K562 (cell line): Measurements from ENCODE around the gene IL12RB2. TPM values are rescaled to one million over a fixed set of nuclear protein-coding genes. Genes with fewer than 3 reads are reported as not detected.

Experiments
- ATAC-seq: fragments of 200-7000 bp; cut with Tn5 transposase; 3 replicates; pipeline ENCODE4 v1.9.1; 2020; ENCODE audit warnings: moderate library complexity
- BruUV-seq: library from RNA; stranded (reverse); fragments of 400-500 nt; replicated peaks from 2 replicates; lab custom pipeline; 2021; lab: Mats Ljungman, UMichigan
- CTCF ChIA-PET: fragments of 300-600 bp; formaldehyde crosslinking; extraction: SDS; loops from one replicate; lab custom pipeline; 2021; ENCODE audit warnings: low intra/inter-chr PET ratio; lab: Yijun Ruan, JAX
- POLR2A ChIA-PET: fragments of 300-600, 350-650 bp; sonication (Branson Sonifier 250); formaldehyde crosslinking; extraction: SDS; loops from one replicate; lab custom pipeline; 2021; ENCODE audit warnings: antibody characterized with exemption, inconsistent platforms; lab: Yijun Ruan, JAX
- DNase-seq, 4 experiments: peaks; one replicate each; pipeline versions ENCODE4 v3.0.0 to v3.0.0-alpha.2; 2011 to 2018; ENCODE audit warnings: low spot score in 3 of 4, mixed read lengths in 3 of 4; ENCODE audit errors: extremely low read depth in 1 of 4
- FAIRE-seq: peaks from 2 replicates; lab custom pipeline; 2011; peaks lifted over from hg19 to GRCh38; lab: Jason Lieb, UNC
- H2AFZ ChIP-seq: 2 replicates; pipeline ENCODE4 v1.6.0; 2011; ENCODE audit warnings: low read depth, low read length, control low read depth, inconsistent platforms
- H3K27ac ChIP-seq: fragments of 200-600 bp; 3 replicates; pipeline ENCODE4 v1.8.0; 2011; ENCODE audit warnings: low read depth, mild to moderate bottlenecking, control low read depth, inconsistent platforms, low read length, moderate library complexity, mixed read lengths; ENCODE audit errors: extremely low read depth
- H3K27me3 ChIP-seq, 2 experiments: fragments of 300-600 bp in 1 of 2; 2 replicates in 1 of 2; 3 replicates in 1 of 2; pipeline versions ENCODE4 v1.6.0 to v1.8.0; 2011; ENCODE audit warnings: inconsistent platforms in 2 of 2, low read length in 2 of 2, mild to moderate bottlenecking in 1 of 2, mixed read lengths in 1 of 2, moderate library complexity in 1 of 2; ENCODE audit not compliant: control insufficient read depth in 2 of 2, insufficient read depth in 2 of 2
- H3K36me3 ChIP-seq: fragments of 300-600 bp; 3 replicates; pipeline ENCODE4 v1.8.0; 2011; ENCODE audit warnings: mild to moderate bottlenecking, low read length, inconsistent platforms; ENCODE audit not compliant: control insufficient read depth, insufficient read depth
- H3K4me1 ChIP-seq, 2 experiments: fragments of 200-600 bp in 1 of 2; replicated peaks in 1 of 2; 2 replicates in 1 of 2; 3 replicates in 1 of 2; pipeline versions ENCODE4 v1.5.1 to v1.8.0; 2011; ENCODE audit warnings: inconsistent platforms in 2 of 2, low read length in 2 of 2, mild to moderate bottlenecking in 1 of 2, mixed read lengths in 1 of 2, moderate library complexity in 1 of 2; ENCODE audit not compliant: control insufficient read depth in 2 of 2, insufficient read depth in 2 of 2
- H3K4me2 ChIP-seq: 2 replicates; pipeline ENCODE4 v1.6.1; 2011; ENCODE audit warnings: low read length, control low read depth, inconsistent platforms, mixed read lengths; ENCODE audit not compliant: insufficient read depth
- H3K4me3 ChIP-seq: fragments of 200-600 bp; sonication (generic), shearing (Covaris generic); 2 replicates; pipeline ENCODE4 v1.5.1; 2016; ENCODE audit warnings: control low read depth, inconsistent platforms
- H3K79me2 ChIP-seq: fragments of 200-600 bp; 3 replicates; pipeline ENCODE4 v1.8.0; 2011; ENCODE audit warnings: low read length, inconsistent platforms; ENCODE audit not compliant: control insufficient read depth, insufficient read depth
- H3K9ac ChIP-seq, 2 experiments: 2 replicates each; pipeline versions ENCODE4 v1.6.0 to v1.6.1; 2011; ENCODE audit warnings: low read depth in 2 of 2, low read length in 2 of 2, control low read depth in 1 of 2, inconsistent platforms in 1 of 2, mild to moderate bottlenecking in 1 of 2, mixed read lengths in 1 of 2; ENCODE audit not compliant: insufficient read depth in 1 of 2
- H3K9me1 ChIP-seq: one replicate; pipeline ENCODE4 v1.6.0; 2011; ENCODE audit warnings: inconsistent platforms, mild to moderate bottlenecking, low read length, moderate library complexity; ENCODE audit not compliant: control insufficient read depth, insufficient read depth
- H3K9me3 ChIP-seq: replicated peaks from 2 replicates; pipeline ENCODE4 v1.5.1; 2011; ENCODE audit warnings: low read depth, low read length, inconsistent platforms; ENCODE audit not compliant: control insufficient read depth, insufficient read depth
- H4K20me1 ChIP-seq: replicated peaks from 2 replicates; pipeline ENCODE4 v1.6.1; 2011; ENCODE audit warnings: low read length, inconsistent platforms, mixed read lengths; ENCODE audit not compliant: control insufficient read depth, insufficient read depth
- BRD9 ChIP-seq: fragments of 450-650 bp; IDR thresholded peaks from 2 replicates; pipeline ENCODE4 v1.6.1; 2018; ENCODE audit warnings: low read depth; ENCODE audit not compliant: partially characterized antibody
- CC2D1A ChIP-seq: fragments of 450-650 bp; IDR thresholded peaks from 2 replicates; pipeline ENCODE4 v1.6.1; 2017; ENCODE audit warnings: mild to moderate bottlenecking
- MAFG ChIP-seq: fragments of 450-650 bp; conservative IDR thresholded peaks from 2 replicates; pipeline ENCODE4 v1.6.1; 2016; ENCODE audit warnings: missing genetic modification characterization, missing compliant biosample characterization
- NR4A1 ChIP-seq, 2 experiments: fragments of 250-450 bp in 1 of 2; fragments of 450-650 bp in 1 of 2; sonication (Bioruptor Pico) in 1 of 2; IDR thresholded peaks; 2 replicates each; pipeline versions ENCODE4 v1.4.0 to v1.6.1; 2016 to 2020; ENCODE audit warnings: mild to moderate bottlenecking in 2 of 2, missing compliant biosample characterization in 1 of 2, missing genetic modification characterization in 1 of 2, moderate library complexity in 1 of 2
- PYGO2 ChIP-seq: fragments of 450-650 bp; IDR thresholded peaks from 2 replicates; pipeline ENCODE4 v1.6.1; 2016; ENCODE audit warnings: mild to moderate bottlenecking, missing genetic modification characterization, moderate library complexity, missing compliant biosample characterization
- RFX1 ChIP-seq: fragments of 450-650 bp; IDR thresholded peaks from 2 replicates; pipeline ENCODE4 v1.6.1; 2016; ENCODE audit warnings: mild to moderate bottlenecking, moderate library complexity
- SUPT5H ChIP-seq: fragments of 450-650 bp; IDR thresholded peaks from 2 replicates; pipeline ENCODE4 v1.6.1; 2016
- ZNF165 ChIP-seq: fragments of 250-450 bp; sonication (Bioruptor Pico); IDR thresholded peaks from 2 replicates; pipeline ENCODE4 v1.4.0; 2020; ENCODE audit warnings: borderline replicate concordance
- WGBS: fragments of 100-300 bp; shearing (Covaris generic); methylation state at CpG from one replicate; pipeline ENCODE4 v1.1.6; 2016; ENCODE audit warnings: low coverage, mixed read lengths; ENCODE audit not compliant: insufficient coverage; ENCODE audit errors: missing lambda C conversion rate; 5-methylcytosine and 5-hydroxymethylcytosine counted together
- in situ Hi-C: fragments of 300-500 bp; cut with MboI; formaldehyde crosslinking; loops from 4 replicates; pipeline ENCODE4 v1.15.0; 2018; ENCODE audit warnings: inconsistent platforms, mixed read lengths
- intact Hi-C: fragments of 100-400 bp; cut with micrococcal nuclease; formaldehyde crosslinking; loops from 2 replicates; pipeline ENCODE4 v1.14.2; 2022
- polyA plus RNA-seq, 8 experiments: library from polyadenylated mRNA; depleted of rRNA in 4 of 8; stranded (reverse) in 5 of 8; unstranded in 3 of 8; fragments of >200 nt; fragmentation: Nextera tagmentation in 2 of 8; fragmentation: Illumina TruSeq in 1 of 8; extraction: Ambion mirVana in 2 of 8; extraction: Trizol in 1 of 8; gene quantifications; 2 replicates each; pipeline versions ENCODE4 v1.2.1 to v1.2.3, GENCODE V29; 2011 to 2014; ENCODE audit warnings: inconsistent platforms in 1 of 8, missing spikeins in 1 of 8
- total RNA-seq, 7 experiments: library from RNA; depleted of rRNA in 6 of 7; stranded (reverse); fragments of >200 nt in 6 of 7; fragmentation: Illumina TruSeq in 2 of 7; extraction: Trizol in 2 of 7; gene quantifications; 2 replicates each; pipeline versions ENCODE4 v1.2.1 to v1.2.3, GENCODE V29; 2011 to 2021; ENCODE audit warnings: low replicate concordance in 1 of 7
- TF ChIP-seq, protein P1 (sequence below): fragments of 450-650 bp; formaldehyde crosslinking; IDR thresholded peaks from 2 replicates; pipeline ENCODE4 v1.4.0; 2020; ENCODE audit warnings: mild to moderate bottlenecking, moderate library complexity
- TF ChIP-seq, protein P2 (sequence below): fragments of 200-800 bp; sonication (Bioruptor generic); IDR thresholded peaks from 2 replicates; pipeline ENCODE4 v1.6.1; 2017; ENCODE audit warnings: missing genetic modification characterization, missing compliant biosample characterization
- TF ChIP-seq, protein P3 (sequence below), 2 experiments: IDR thresholded peaks; 2 replicates each; pipeline ENCODE4 v1.6.1; 2012; ENCODE audit warnings: improper control_type of control experiment in 2 of 2, low read depth in 2 of 2, low read length in 2 of 2, borderline replicate concordance in 1 of 2

IL12RB2 gene
- total and polyA plus RNA-seq, 9 of the 15 experiments (the other 6 are each of a cell fraction or from before 2014, with no cell fraction given): 0.39 to 3.3 (median 1.9) TPM

DNA sequence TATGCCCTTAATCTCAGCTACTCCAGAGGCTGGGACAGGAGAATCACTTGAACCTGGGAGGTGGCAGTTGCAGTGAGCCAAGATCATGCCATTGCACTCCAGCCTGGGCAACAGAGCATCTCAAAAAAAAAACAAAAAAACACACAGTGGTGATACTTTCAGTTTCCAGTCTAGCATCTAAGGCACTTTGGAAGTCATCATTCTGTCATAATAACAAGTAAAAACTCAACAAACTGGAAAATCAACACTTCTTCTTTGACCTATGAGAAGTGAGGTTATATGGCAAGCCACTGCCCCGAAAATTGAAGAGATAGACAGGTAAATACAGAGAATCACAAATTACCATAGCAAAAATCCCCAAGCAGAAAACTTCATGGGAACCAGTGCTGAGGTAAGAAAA, 51.9 kb downstream of the IL12RB2 start (continued):
- no peak for TF ChIP-seq ZNF165 (CRISPR knock-in tag)

DNA sequence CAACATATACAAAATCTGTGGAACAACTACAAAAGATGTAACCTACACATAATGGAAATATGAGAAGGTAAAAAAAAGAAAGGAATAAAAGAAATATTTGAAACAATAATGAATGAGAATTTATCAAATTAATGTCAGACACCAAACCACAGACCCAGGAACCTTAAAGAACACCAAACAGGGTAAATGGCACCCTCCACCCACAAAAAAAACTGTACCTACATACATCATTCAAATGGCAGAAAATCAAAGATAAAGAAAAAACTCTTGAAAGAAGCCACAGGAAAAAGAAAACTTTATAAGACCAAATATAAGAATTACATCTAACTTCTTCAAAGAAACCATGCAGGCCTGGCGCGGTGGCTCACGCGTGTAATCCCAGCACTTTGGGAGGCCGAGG, 54.0 kb downstream of the IL12RB2 start:
- ChIA-PET POLR2A (no interaction called here), CTCF (no interaction called here)
- FAIRE-seq (no peak), DNase-seq (no peak), ATAC-seq (no peak)
- intact Hi-C loops: no loop called here
- Histone ChIP-seq H3K4me2 (no peak overlapping the region), H3K79me2 (no peaks in the 10 kb centered on the region), H3K9me1 (no peaks in the 10 kb centered on the region), H3K36me3 (no peaks in the 10 kb centered on the region), H3K4me3 (no peak overlapping the region), H3K9me3 (no peaks in the 10 kb centered on the region), H3K9ac (no peak overlapping the region), H3K27ac (no peak overlapping the region), H3K4me1 (peaks cover 1 to 3% of the 10 kb centered on the region in 2 experiments; a peak in 2 of 5 replicates), H4K20me1 (no peaks in the 10 kb centered on the region), H2AFZ (no peak overlapping the region), H3K27me3 (no peaks in the 10 kb centered on the region)
- in situ Hi-C loops: no loop called here
- TF ChIP-seq SUPT5H (no peak), RFX1 (no peak), CC2D1A (no peak), MAFG (no peak), PYGO2 (tag) (no peak), NR4A1 (CRISPR knock-in tag; IDR thresholded peaks at IDR 0.05) (no peak), NR4A1 (tag; IDR thresholded peaks at IDR 0.05) (no peak), BRD9 (no peak)
- TF ChIP-seq, protein P1, sequence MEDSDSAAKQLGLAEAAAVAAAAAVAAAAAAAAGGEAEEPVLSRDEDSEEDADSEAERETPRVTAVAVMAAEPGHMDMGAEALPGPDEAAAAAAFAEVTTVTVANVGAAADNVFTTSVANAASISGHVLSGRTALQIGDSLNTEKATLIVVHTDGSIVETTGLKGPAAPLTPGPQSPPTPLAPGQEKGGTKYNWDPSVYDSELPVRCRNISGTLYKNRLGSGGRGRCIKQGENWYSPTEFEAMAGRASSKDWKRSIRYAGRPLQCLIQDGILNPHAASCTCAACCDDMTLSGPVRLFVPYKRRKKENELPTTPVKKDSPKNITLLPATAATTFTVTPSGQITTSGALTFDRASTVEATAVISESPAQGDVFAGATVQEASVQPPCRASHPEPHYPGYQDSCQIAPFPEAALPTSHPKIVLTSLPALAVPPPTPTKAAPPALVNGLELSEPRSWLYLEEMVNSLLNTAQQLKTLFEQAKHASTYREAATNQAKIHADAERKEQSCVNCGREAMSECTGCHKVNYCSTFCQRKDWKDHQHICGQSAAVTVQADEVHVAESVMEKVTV (CRISPR knock-in tag): no peak
- TF ChIP-seq, protein P2, sequence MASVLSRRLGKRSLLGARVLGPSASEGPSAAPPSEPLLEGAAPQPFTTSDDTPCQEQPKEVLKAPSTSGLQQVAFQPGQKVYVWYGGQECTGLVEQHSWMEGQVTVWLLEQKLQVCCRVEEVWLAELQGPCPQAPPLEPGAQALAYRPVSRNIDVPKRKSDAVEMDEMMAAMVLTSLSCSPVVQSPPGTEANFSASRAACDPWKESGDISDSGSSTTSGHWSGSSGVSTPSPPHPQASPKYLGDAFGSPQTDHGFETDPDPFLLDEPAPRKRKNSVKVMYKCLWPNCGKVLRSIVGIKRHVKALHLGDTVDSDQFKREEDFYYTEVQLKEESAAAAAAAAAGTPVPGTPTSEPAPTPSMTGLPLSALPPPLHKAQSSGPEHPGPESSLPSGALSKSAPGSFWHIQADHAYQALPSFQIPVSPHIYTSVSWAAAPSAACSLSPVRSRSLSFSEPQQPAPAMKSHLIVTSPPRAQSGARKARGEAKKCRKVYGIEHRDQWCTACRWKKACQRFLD (CRISPR knock-in tag): no peak
- TF ChIP-seq, protein P3, sequence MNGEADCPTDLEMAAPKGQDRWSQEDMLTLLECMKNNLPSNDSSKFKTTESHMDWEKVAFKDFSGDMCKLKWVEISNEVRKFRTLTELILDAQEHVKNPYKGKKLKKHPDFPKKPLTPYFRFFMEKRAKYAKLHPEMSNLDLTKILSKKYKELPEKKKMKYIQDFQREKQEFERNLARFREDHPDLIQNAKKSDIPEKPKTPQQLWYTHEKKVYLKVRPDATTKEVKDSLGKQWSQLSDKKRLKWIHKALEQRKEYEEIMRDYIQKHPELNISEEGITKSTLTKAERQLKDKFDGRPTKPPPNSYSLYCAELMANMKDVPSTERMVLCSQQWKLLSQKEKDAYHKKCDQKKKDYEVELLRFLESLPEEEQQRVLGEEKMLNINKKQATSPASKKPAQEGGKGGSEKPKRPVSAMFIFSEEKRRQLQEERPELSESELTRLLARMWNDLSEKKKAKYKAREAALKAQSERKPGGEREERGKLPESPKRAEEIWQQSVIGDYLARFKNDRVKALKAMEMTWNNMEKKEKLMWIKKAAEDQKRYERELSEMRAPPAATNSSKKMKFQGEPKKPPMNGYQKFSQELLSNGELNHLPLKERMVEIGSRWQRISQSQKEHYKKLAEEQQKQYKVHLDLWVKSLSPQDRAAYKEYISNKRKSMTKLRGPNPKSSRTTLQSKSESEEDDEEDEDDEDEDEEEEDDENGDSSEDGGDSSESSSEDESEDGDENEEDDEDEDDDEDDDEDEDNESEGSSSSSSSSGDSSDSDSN (IDR thresholded peaks at IDR 0.05; ENCODE audit: borderline replicate concordance in 1 of 2, low read depth in 2 of 2, low read length in 2 of 2): no peak
- no TSS peak for BruUV-seq
- WGBS: 89% methylated on average over 5 of the region's 5 CpGs
